NCI-H2171 treated with DMSO at 0.1 percent for 48 hours (cell line): ENCODE measurements around the gene YBX3.
"Not testable (repeated sequence)": the region's sequence is repeated elsewhere in the genome, so short reads cannot be mapped to it uniquely, and the experiment has no call there.

Source experiments
- DNase-seq: peaks from one replicate; lab custom pipeline; 2025; lab: John Stamatoyannopoulos, UW

YBX3 gene

GRCh38 chr12:10722905-10723746, at the start of gene YBX3:
YBX3 (minus strand) TSS chr12:10723323; CDS start chr12:10723111, 212 bp downstream.
- peak; percentile 44 for DNase-seq

GRCh38 chr12:10771132-10771733, 48.1 kb upstream of the YBX3 start:
- peak; percentile 15 for DNase-seq

GRCh38 chr12:10759657-10760056, 36.5 kb upstream of the YBX3 start:
- no peak for DNase-seq

GRCh38 chr12:10756194-10756593, 33.1 kb upstream of the YBX3 start:
- DNase-seq, result no peak

- no peak for DNase-seq
Measured at GRCh38 chr12:10753059-10753458, 29.9 kb upstream of the YBX3 start.

GRCh38 chr12:10750385-10750727, 27.2 kb upstream of the YBX3 start:
- no peak for DNase-seq

GRCh38 chr12:10749700-10750384, 26.7 kb upstream of the YBX3 start:
- peak; percentile 73 for DNase-seq

- no peak for DNase-seq
Measured at GRCh38 chr12:10747730-10748129, 24.6 kb upstream of the YBX3 start.

GRCh38 chr12:10743420-10743819, 20.3 kb upstream of the YBX3 start:
- DNase-seq, result not testable (repeated sequence)

- no peak for DNase-seq
Measured at GRCh38 chr12:10741845-10742244, 18.7 kb upstream of the YBX3 start.

- no peak for DNase-seq
Measured at GRCh38 chr12:10740182-10740581, 17.1 kb upstream of the YBX3 start.

- DNase-seq, result no peak
Measured at GRCh38 chr12:10739157-10740118, 16.3 kb upstream of the YBX3 start.

- DNase-seq, result no peak
Measured at GRCh38 chr12:10737249-10737648, 14.1 kb upstream of the YBX3 start.

GRCh38 chr12:10736463-10736862, 13.3 kb upstream of the YBX3 start:
- DNase-seq, result no peak

GRCh38 chr12:10735428-10735827, 12.3 kb upstream of the YBX3 start:
- no peak for DNase-seq

- no peak for DNase-seq
Measured at GRCh38 chr12:10732549-10732948, 9.4 kb upstream of the YBX3 start.

GRCh38 chr12:10732066-10732465, 8.9 kb upstream of the YBX3 start:
- DNase-seq, result no peak

- DNase-seq, result no peak
Measured at GRCh38 chr12:10730559-10730958, 7.4 kb upstream of the YBX3 start.

GRCh38 chr12:10728091-10728490, 5.0 kb upstream of the YBX3 start:
- DNase-seq, result no peak

- DNase-seq, result no peak
Measured at GRCh38 chr12:10726945-10727344, 3.8 kb upstream of the YBX3 start.

GRCh38 chr12:10725003-10725402, 1.9 kb upstream of the YBX3 start:
- no peak for DNase-seq

- peak; percentile 62 for DNase-seq
Measured at GRCh38 chr12:10722502-10722904, 620 bp downstream of the YBX3 start.
